Hepatocyte (in vitro differentiated cells): ENCODE data around the gene COL4A2. TPM values are rescaled to one million over a fixed set of nuclear protein-coding genes. Genes with fewer than 3 reads are reported as not detected.
A peak's percentile ranks its signal among the peaks of the same experiment; 100 is the strongest.

Experiments
- DNase-seq: peaks from one replicate; pipeline ENCODE4 v3.0.0-alpha.2; 2016; ENCODE audit warnings: low spot score
- H2AFZ ChIP-seq: fragments of 200-600 bp; sonication (generic); 2 replicates; pipeline ENCODE4 v1.6.0; 2016; ENCODE audit warnings: antibody characterized with exemption, mild to moderate bottlenecking
- H3K27ac ChIP-seq: fragments of 200-600 bp; sonication (generic); 2 replicates; pipeline ENCODE4 v1.5.1; 2016; ENCODE audit warnings: mild to moderate bottlenecking
- H3K27me3 ChIP-seq: fragments of 200-600 bp; sonication (generic); 2 replicates; pipeline ENCODE4 v1.6.1; 2016
- H3K36me3 ChIP-seq: fragments of 200-600 bp; sonication (generic); replicated peaks from 2 replicates; pipeline ENCODE4 v1.5.1; 2016; ENCODE audit warnings: low read depth; ENCODE audit not compliant: insufficient read depth
- H3K4me1 ChIP-seq: fragments of 200-600 bp; sonication (generic); 2 replicates; pipeline ENCODE4 v1.5.1; 2016; ENCODE audit warnings: mild to moderate bottlenecking, moderate library complexity; ENCODE audit not compliant: insufficient read depth
- H3K4me2 ChIP-seq: fragments of 200-600 bp; sonication (generic); 2 replicates; pipeline ENCODE4 v1.6.0; 2016
- H3K4me3 ChIP-seq: fragments of 200-600 bp; sonication (generic); 2 replicates; pipeline ENCODE4 v1.5.1; 2016; ENCODE audit warnings: mild to moderate bottlenecking
- H3K79me2 ChIP-seq: fragments of 200-600 bp; sonication (generic); 2 replicates; pipeline ENCODE4 v1.6.0; 2017; ENCODE audit warnings: mild to moderate bottlenecking
- H3K9me2 ChIP-seq: fragments of 200-600 bp; sonication (generic); replicated peaks from 2 replicates; pipeline ENCODE4 v1.6.0; 2017; ENCODE audit warnings: mild to moderate bottlenecking; ENCODE audit not compliant: insufficient read depth
- H3K9me3 ChIP-seq: fragments of 200-600 bp; sonication (generic); 2 replicates; pipeline ENCODE4 v1.5.1; 2016; ENCODE audit warnings: low read depth, mild to moderate bottlenecking
- H4K20me1 ChIP-seq: fragments of 200-600 bp; sonication (generic); 2 replicates; pipeline ENCODE4 v1.6.0; 2016; ENCODE audit warnings: mild to moderate bottlenecking; ENCODE audit not compliant: insufficient read depth, poor library complexity, severe bottlenecking
- EZH2 ChIP-seq: fragments of 200-600 bp; sonication (generic); IDR thresholded peaks from 2 replicates; pipeline ENCODE4 v1.6.1; 2016; ENCODE audit warnings: antibody characterized with exemption, mild to moderate bottlenecking, borderline replicate concordance
- EZH2phosphoT487 ChIP-seq: fragments of 200-600 bp; sonication (generic); IDR thresholded peaks from one replicate; pipeline ENCODE4 v1.6.1; 2018; ENCODE audit warnings: antibody characterized with exemption, mild to moderate bottlenecking, low read depth, moderate library complexity; ENCODE audit not compliant: unreplicated experiment, severe bottlenecking
- WGBS: methylation state at CpG from one replicate; pipeline ENCODE4 v1.1.6; 2016; ENCODE audit warnings: low lambda C conversion rate; ENCODE audit errors: missing lambda C conversion rate; 5-methylcytosine and 5-hydroxymethylcytosine counted together
- polyA plus RNA-seq: library from polyadenylated mRNA; unstranded; fragments of >200 nt; fragmentation: Nextera tagmentation; extraction: Ambion mirVana; gene quantifications from 2 replicates; pipeline ENCODE4 v1.2.1, GENCODE V29; 2016
- total RNA-seq: library from RNA; depleted of rRNA; stranded (reverse); fragments of >200 nt; gene quantifications from 2 replicates; pipeline ENCODE4 v1.2.3, GENCODE V29; 2014
- TF ChIP-seq, protein P1 (sequence below): fragments of 200-600 bp; sonication (generic); IDR thresholded peaks from 2 replicates; pipeline ENCODE4 v1.5.1; 2016; ENCODE audit warnings: antibody characterized with exemption, mild to moderate bottlenecking; ENCODE audit not compliant: poor library complexity

COL4A2 gene
- total and polyA plus RNA-seq, 2 experiments from 2014 or later: 171 to 221 TPM

DNA sequence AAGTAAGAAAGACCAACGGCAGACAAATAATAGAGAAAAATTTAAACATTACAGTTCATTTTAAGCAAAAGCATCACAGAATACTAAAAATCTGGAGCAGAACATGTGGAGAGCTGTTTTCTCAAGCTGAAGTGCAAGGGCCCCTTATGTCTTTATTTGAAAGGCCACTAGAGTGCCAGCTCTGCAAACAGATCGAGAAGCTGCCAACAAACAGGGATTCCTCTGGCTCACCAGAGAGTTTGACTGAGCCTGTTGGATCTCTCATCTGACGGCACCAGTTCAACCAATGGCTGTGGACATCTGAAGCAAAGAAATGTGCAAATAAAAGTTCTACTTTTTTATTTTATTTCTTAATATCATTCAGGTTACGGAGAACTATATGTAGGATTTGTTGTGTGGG is 119.7 kb downstream of the COL4A2 start:
- DNase-seq: no peak
- WGBS: 82% methylated on average over 4 of the region's 4 CpGs
- no peaks in the 10 kb centered on the region for H3K9me3 ChIP-seq
- H3K4me2 ChIP-seq: no peak overlapping the region
- no peaks in the 10 kb centered on the region for H3K36me3 ChIP-seq
- H4K20me1 ChIP-seq: no peaks in the 10 kb centered on the region
- no peak overlapping the region for H3K4me3 ChIP-seq
- H3K4me1 ChIP-seq: peaks cover 6% of the 10 kb centered on the region
- peak overlapping the region; percentile 73 for H3K27ac ChIP-seq
- TF ChIP-seq EZH2phosphoT487 (no peak), EZH2 (no peak)
- TF ChIP-seq, protein P1, sequence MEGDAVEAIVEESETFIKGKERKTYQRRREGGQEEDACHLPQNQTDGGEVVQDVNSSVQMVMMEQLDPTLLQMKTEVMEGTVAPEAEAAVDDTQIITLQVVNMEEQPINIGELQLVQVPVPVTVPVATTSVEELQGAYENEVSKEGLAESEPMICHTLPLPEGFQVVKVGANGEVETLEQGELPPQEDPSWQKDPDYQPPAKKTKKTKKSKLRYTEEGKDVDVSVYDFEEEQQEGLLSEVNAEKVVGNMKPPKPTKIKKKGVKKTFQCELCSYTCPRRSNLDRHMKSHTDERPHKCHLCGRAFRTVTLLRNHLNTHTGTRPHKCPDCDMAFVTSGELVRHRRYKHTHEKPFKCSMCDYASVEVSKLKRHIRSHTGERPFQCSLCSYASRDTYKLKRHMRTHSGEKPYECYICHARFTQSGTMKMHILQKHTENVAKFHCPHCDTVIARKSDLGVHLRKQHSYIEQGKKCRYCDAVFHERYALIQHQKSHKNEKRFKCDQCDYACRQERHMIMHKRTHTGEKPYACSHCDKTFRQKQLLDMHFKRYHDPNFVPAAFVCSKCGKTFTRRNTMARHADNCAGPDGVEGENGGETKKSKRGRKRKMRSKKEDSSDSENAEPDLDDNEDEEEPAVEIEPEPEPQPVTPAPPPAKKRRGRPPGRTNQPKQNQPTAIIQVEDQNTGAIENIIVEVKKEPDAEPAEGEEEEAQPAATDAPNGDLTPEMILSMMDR: no peak
- no peaks in the 10 kb centered on the region for H3K79me2 ChIP-seq
- H3K27me3 ChIP-seq: no peaks in the 10 kb centered on the region
- H2AFZ ChIP-seq: no peak overlapping the region
- no peaks in the 10 kb centered on the region for H3K9me2 ChIP-seq

DNA sequence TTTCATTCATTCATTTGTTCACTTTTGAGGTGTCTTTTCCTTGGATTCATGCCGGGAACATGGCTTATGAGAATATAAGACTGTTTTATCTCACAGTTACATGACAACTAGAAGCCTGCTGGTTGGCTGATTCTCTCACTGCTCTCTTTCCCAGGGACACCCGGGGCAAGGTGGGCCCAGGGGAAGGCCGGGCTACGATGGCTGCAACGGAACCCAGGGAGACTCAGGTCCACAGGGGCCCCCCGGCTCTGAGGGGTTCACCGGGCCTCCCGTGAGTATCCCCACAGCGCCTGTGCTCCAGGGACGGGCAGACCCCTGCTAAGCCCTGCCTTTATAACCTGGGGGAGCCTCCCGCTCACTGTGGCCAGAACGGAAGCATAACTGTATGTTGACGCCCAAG is 121.2 kb downstream of the COL4A2 start:
- no peak overlapping the region for H3K27ac ChIP-seq
- no peaks in the 10 kb centered on the region for H3K27me3 ChIP-seq

DNA sequence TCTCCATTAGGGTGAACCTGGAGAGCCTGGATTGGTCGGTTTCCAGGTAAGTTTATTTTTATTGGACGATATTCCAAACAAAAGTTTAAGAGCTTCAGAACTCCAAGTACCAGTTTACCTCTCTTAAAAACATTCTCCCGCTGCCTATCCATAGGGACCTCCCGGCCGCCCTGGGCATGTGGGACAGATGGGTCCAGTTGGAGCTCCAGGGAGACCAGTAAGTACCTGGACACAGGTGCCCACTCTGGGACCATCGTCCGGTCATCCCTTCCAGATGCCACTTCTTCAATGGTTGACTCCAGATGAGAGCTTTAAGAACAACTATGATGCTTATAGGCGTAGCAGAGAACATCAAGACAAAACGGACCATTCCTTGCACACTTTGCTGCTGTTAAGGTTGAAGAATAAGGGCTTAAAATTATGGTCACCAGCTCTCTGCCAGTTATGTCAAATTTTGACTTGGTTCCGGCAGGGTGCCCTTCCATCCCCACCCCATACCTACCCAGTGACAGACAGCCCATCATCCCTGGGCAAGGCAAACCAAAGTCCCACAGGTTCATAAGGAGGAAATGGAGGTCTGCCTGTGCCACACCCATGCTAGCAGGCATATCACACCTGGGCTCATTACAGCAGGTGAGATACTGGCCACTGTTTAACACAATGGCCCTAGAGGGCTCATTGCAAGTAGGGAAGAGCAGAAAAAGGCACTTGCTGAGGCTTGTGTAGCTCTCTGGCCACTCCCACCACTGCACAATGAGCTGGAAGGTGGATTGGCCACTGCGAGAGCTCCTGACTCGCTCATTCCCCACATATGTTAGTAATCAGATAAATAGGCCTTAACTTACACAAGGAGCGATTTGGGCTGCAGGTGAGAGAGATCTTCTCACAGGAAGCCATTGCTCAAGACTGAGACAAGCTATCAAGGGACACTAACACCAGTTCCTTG is 123.6 kb downstream of the COL4A2 start:
- Histone ChIP-seq H3K27me3 (no peaks in the 10 kb centered on the region), H3K36me3 (no peaks in the 10 kb centered on the region), H3K4me3 (no peak overlapping the region), H3K4me1 (peaks cover 3% of the 10 kb centered on the region), H3K79me2 (no peaks in the 10 kb centered on the region), H4K20me1 (no peaks in the 10 kb centered on the region), H3K27ac (no peak overlapping the region), H3K9me2 (no peaks in the 10 kb centered on the region), H3K9me3 (no peaks in the 10 kb centered on the region), H2AFZ (no peak overlapping the region), H3K4me2 (no peak overlapping the region)
- WGBS: 95% methylated on average over 13 of the region's 13 CpGs
- TF ChIP-seq, protein P1: no peak
- no peak for TF ChIP-seq EZH2
- TF ChIP-seq EZH2phosphoT487: no peak
- DNase-seq: no peak

More for the DNA sequence above, 121.2 kb downstream of the COL4A2 start:
- 95% methylated on average over 13 of the region's 13 CpGs for WGBS
- H3K4me1 ChIP-seq: peaks cover 6% of the 10 kb centered on the region
- H3K4me3 ChIP-seq: no peak overlapping the region
- no peak for DNase-seq
- TF ChIP-seq, protein P1: no peak
- no peak for TF ChIP-seq EZH2
- TF ChIP-seq EZH2phosphoT487: no peak
- no peaks in the 10 kb centered on the region for H3K79me2 ChIP-seq
- H3K4me2 ChIP-seq: no peak overlapping the region
- H3K9me2 ChIP-seq: no peaks in the 10 kb centered on the region
- H4K20me1 ChIP-seq: no peaks in the 10 kb centered on the region
- no peaks in the 10 kb centered on the region for H3K36me3 ChIP-seq
- no peak overlapping the region for H2AFZ ChIP-seq
- no peaks in the 10 kb centered on the region for H3K9me3 ChIP-seq
